H1 (cell line): Measurements from ENCODE around the gene SNX24. TPM values are rescaled to one million over a fixed set of nuclear protein-coding genes. Genes with fewer than 3 reads are reported as not detected.

Experiments used
- BACH1 ChIP-seq: IDR thresholded peaks from 2 replicates; pipeline ENCODE4 v1.6.1; 2012; ENCODE audit warnings: low read length, improper control_type of control experiment
- CHD1 ChIP-seq: IDR thresholded peaks from 2 replicates; pipeline ENCODE4 v1.6.1; 2012; ENCODE audit warnings: low read depth, low read length, improper control_type of control experiment
- E2F6 ChIP-seq: IDR thresholded peaks from 2 replicates; pipeline ENCODE4 v1.6.1; 2012; ENCODE audit warnings: inconsistent platforms
- polyA plus RNA-seq, 7 experiments: library from polyadenylated mRNA; depleted of rRNA in 3 of 7; stranded (reverse) in 5 of 7; unstranded in 2 of 7; fragments of >200 nt in 5 of 7; fragments of 200-250 nt in 2 of 7; gene quantifications; 1 replicate in 5 of 7; 2 replicates in 1 of 7; 4 replicates in 1 of 7; pipeline versions ENCODE4 v1.2.1 to v1.2.3, GENCODE V29; 2011 to 2013; ENCODE audit warnings: missing spikeins in 2 of 7, mixed read lengths in 2 of 7
- total RNA-seq: library from RNA; stranded (reverse); fragmentation: NEBNext Ultra II Directional; extraction: Animal tissue kit (Norgen Biotek cat#: 25700); gene quantifications from 2 replicates; pipeline ENCODE4 v1.2.1, GENCODE V29; 2021

SNX24 gene
- total and polyA plus RNA-seq, 2 of the 8 experiments (the other 6 are each of a cell fraction or from before 2014, with no cell fraction given): 7.3 to 14.3 TPM

DNA sequence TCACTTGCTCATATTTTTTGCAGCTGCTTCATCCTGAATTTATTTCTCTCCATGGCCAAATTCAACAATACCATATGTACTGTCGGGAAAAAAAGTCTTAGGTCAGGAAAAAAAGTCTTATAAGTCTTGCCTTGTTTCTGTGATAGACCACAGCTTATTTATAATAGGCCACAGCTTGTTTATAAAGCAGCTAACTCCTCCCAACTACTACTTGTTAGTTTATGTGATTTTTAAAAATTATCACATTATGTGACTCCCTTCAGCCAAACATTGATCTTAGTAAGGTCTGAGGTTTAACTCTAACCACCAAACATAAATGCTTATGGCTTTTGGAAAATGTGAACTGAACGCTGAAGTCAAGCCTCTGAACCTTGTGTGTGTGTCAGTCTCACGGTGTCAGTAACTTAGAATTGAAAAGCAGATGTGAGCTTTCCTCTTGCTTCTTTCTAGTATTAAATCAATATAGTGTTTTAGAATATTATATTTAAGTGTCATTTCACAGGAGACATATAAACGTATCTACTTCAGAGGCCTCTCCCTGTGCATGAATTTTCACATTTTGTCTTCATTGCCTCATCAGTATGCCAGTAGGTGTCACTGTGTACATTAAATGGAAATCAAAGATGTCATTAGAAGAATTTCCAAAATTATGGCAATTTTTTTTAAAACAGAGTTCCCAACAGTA is 51.3 kb downstream of the SNX24 start (continued):
- no peak for TF ChIP-seq E2F6
- no peak for TF ChIP-seq BACH1
- no peak for TF ChIP-seq CHD1
- TF ChIP-seq, all 59 proteins: peak for 2
